Measurements from ENCODE around the gene CCDC91. TPM values are rescaled to one million over a fixed set of nuclear protein-coding genes. Genes with fewer than 3 reads are reported as not detected.

CCDC91 gene
- total RNA-seq, 1 donor from 2014 or later: 13.5 TPM

DNA sequence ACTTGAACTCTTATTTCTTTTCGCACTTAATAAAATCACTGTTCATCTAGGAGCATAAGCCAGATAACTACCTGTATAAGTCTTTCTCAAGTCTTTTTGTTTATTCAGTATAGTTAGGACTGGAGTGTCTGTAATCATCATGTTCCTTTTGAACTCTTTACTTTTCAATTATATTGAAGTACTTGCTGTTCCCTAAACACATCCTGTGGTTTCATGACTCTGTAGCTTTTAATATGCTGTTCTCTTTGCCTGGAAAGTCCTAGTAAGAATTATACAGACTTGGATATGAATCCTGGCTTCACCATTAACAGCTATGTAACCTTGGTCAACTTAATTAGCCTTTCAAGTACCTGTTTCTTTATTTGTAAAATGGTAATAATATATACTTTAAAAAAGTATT, 88.2 kb downstream of the CCDC91 start:
- DNase-seq (ENCODE audit: low spot score in 2 of 2): no peak
- Histone ChIP-seq H3K4me3 (no peak overlapping the region), H3K4me1 (no peaks in the 10 kb centered on the region), H3K36me3 (no peaks in the 10 kb centered on the region), H3K9me3 (no peaks in the 10 kb centered on the region), H3K27ac (no peak overlapping the region), H3K27me3 (no peaks in the 10 kb centered on the region)
- intact Hi-C loops (cut with DNase I): no loop called here
- TF ChIP-seq, protein P1, sequence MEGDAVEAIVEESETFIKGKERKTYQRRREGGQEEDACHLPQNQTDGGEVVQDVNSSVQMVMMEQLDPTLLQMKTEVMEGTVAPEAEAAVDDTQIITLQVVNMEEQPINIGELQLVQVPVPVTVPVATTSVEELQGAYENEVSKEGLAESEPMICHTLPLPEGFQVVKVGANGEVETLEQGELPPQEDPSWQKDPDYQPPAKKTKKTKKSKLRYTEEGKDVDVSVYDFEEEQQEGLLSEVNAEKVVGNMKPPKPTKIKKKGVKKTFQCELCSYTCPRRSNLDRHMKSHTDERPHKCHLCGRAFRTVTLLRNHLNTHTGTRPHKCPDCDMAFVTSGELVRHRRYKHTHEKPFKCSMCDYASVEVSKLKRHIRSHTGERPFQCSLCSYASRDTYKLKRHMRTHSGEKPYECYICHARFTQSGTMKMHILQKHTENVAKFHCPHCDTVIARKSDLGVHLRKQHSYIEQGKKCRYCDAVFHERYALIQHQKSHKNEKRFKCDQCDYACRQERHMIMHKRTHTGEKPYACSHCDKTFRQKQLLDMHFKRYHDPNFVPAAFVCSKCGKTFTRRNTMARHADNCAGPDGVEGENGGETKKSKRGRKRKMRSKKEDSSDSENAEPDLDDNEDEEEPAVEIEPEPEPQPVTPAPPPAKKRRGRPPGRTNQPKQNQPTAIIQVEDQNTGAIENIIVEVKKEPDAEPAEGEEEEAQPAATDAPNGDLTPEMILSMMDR (IDR thresholded peaks at IDR 0.05): no peak

DNA sequence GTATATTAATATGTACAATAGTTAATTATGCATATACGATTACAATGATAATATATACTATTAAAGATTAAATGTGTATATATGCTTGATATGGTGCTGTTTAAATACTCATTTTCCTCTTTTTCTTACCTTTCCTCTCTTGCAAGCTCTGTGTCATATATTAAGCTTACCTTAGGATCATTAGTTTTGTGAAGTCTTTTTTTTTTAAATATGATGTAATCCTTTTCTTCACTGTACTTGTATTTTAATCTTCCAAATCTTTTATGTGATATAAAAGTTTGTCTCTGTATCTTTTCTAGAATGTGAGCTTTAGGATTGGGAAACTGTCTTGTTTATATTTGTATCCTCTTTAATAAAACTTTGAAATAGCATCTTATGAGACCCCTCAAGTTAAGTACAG, 88.7 kb downstream of the CCDC91 start:
- DNase-seq (ENCODE audit: low spot score in 2 of 2): no peak
- H3K9me3 ChIP-seq: peaks cover 0 to 4% of the 10 kb centered on the region in 2 donors
- TF ChIP-seq, protein P1 (IDR thresholded peaks at IDR 0.05): no peak

GRCh38 chr12:28286352-28286751, 96.1 kb downstream of the CCDC91 start:
- peaks cover 23 to 24% of the 10 kb centered on the region in 2 donors for H3K9me3 ChIP-seq
- DNase-seq (ENCODE audit: low spot score in 2 of 2): no peak
- intact Hi-C loops (cut with DNase I): no loop called here
- no peaks in the 10 kb centered on the region for H3K27me3 ChIP-seq
- no peak overlapping the region for H3K4me3 ChIP-seq
- TF ChIP-seq, protein P1 (IDR thresholded peaks at IDR 0.05): no peak
- H3K36me3 ChIP-seq: no peaks in the 10 kb centered on the region
- H3K4me1 ChIP-seq: no peaks in the 10 kb centered on the region
- H3K27ac ChIP-seq: no peak overlapping the region

More for the DNA sequence above, 88.7 kb downstream of the CCDC91 start:
- Histone ChIP-seq H3K27me3 (no peaks in the 10 kb centered on the region), H3K4me1 (no peaks in the 10 kb centered on the region), H3K27ac (no peak overlapping the region), H3K4me3 (no peak overlapping the region), H3K36me3 (no peaks in the 10 kb centered on the region)
- intact Hi-C loops (cut with DNase I): no loop called here

DNA sequence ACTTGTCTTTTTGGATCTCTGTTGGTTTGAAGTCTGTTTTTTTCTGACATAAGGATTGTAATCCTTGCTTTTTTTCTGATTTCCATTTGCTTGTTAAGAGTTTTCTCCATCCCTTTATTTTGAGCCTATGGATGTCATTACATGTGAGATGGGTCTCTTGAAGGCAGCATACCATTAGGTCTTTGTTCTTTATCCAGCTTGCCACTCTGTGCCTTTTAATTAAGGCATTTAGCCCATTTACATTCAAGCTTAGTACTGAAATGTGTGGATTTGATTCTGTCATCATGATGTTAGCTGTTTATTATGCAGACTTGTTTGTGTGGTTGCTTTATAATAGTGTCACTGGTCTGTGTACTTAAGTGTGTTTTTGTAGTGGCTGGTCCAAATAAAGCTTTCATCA, 100.0 kb downstream of the CCDC91 start:
- Histone ChIP-seq H3K4me3 (no peak overlapping the region), H3K27ac (no peak overlapping the region), H3K27me3 (no peaks in the 10 kb centered on the region), H3K36me3 (no peaks in the 10 kb centered on the region), H3K4me1 (no peaks in the 10 kb centered on the region), H3K9me3 (peaks cover 18 to 27% of the 10 kb centered on the region in 2 donors)
- intact Hi-C loops (cut with DNase I): no loop called here
- DNase-seq (ENCODE audit: low spot score in 2 of 2): no peak
- TF ChIP-seq, protein P1 (IDR thresholded peaks at IDR 0.05): no peak

DNA sequence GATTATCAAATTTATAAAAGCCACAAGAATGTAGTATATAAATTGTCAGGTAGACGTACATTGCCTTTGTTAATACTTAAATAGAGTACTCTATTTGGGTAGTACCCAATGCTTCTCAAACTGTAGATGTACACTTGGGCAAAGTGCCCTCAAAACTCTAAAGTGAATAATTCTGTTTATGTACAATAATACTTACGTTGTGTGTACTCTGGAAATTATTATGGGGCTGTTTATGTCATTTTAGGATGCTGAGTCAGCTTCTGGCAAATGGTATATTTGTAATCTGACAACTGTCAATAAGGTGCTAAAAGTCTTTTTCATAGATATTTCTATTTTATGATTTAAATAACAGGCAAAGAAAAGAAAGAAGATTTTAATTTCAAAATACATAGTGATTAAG, 102.4 kb downstream of the CCDC91 start:
- intact Hi-C loops (cut with DNase I): no loop called here
- H3K36me3 ChIP-seq: no peaks in the 10 kb centered on the region

More for the DNA sequence above, 102.4 kb downstream of the CCDC91 start:
- no peak for DNase-seq (ENCODE audit: low spot score in 2 of 2)
- Histone ChIP-seq H3K4me1 (no peaks in the 10 kb centered on the region), H3K9me3 (peaks cover 18 to 20% of the 10 kb centered on the region in 2 donors), H3K27ac (no peak overlapping the region), H3K4me3 (no peak overlapping the region), H3K27me3 (no peaks in the 10 kb centered on the region)
- TF ChIP-seq, protein P1 (IDR thresholded peaks at IDR 0.05): no peak
